ENCODE measurements around the gene ASZ1.

The ASZ1 gene

GRCh38 chr7:117362294-117362888 is 64.9 kb downstream of the ASZ1 start:
- Histone ChIP-seq H3K27me3 (ENCODE audit: control insufficient read depth, insufficient read depth, low read length) (no peaks in the 10 kb centered on the region), H3K4me1 (ENCODE audit: control insufficient read depth, insufficient read depth, low read length) (no peaks in the 10 kb centered on the region), H3K9ac (ENCODE audit: low read length) (no peak overlapping the region), H3K36me3 (ENCODE audit: control insufficient read depth, insufficient read depth, low read length) (no peaks in the 10 kb centered on the region), H3K27ac (ENCODE audit: low read depth, low read length) (no peak overlapping the region), H3K4me3 (ENCODE audit: low read length) (no peak overlapping the region)

DNA sequence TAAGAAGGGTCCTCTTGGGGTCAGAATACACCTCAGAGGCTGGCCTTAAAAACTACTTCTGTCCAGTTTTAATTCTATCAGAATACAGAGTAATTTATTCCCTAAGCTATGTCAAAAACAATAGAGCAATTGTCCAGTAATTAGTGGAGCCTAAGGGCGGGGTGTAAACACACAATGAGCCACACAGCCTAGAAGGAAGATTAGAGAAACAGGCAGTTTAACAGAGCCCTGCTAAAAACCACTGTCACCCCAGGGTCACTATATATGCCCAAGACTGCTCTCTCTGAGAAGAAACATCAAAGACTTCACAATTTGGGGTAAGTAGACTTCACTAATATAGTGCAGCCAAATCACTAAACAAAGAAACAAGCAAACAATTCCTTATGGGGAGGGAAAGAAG is 77.3 kb downstream of the ASZ1 start:
- no peaks in the 10 kb centered on the region for H3K27me3 ChIP-seq (ENCODE audit: control insufficient read depth, insufficient read depth, low read length)
- H3K36me3 ChIP-seq (ENCODE audit: control insufficient read depth, insufficient read depth, low read length): no peaks in the 10 kb centered on the region
- no peak overlapping the region for H3K9ac ChIP-seq (ENCODE audit: low read length)
- no peak overlapping the region for H3K27ac ChIP-seq (ENCODE audit: low read depth, low read length)
- H3K4me1 ChIP-seq (ENCODE audit: control insufficient read depth, insufficient read depth, low read length): no peaks in the 10 kb centered on the region
- H3K4me3 ChIP-seq (ENCODE audit: low read length): no peak overlapping the region

- no peak overlapping the region for H3K9ac ChIP-seq (ENCODE audit: low read length)
- no peaks in the 10 kb centered on the region for H3K36me3 ChIP-seq (ENCODE audit: control insufficient read depth, insufficient read depth, low read length)
- H3K4me1 ChIP-seq (ENCODE audit: control insufficient read depth, insufficient read depth, low read length): no peaks in the 10 kb centered on the region
- no peak overlapping the region for H3K4me3 ChIP-seq (ENCODE audit: low read length)
- no peaks in the 10 kb centered on the region for H3K27me3 ChIP-seq (ENCODE audit: control insufficient read depth, insufficient read depth, low read length)
- H3K27ac ChIP-seq (ENCODE audit: low read depth, low read length): no peak overlapping the region
These were observed 77.7 kb downstream of the ASZ1 start for GRCh38 chr7:117349570-117349969.

DNA sequence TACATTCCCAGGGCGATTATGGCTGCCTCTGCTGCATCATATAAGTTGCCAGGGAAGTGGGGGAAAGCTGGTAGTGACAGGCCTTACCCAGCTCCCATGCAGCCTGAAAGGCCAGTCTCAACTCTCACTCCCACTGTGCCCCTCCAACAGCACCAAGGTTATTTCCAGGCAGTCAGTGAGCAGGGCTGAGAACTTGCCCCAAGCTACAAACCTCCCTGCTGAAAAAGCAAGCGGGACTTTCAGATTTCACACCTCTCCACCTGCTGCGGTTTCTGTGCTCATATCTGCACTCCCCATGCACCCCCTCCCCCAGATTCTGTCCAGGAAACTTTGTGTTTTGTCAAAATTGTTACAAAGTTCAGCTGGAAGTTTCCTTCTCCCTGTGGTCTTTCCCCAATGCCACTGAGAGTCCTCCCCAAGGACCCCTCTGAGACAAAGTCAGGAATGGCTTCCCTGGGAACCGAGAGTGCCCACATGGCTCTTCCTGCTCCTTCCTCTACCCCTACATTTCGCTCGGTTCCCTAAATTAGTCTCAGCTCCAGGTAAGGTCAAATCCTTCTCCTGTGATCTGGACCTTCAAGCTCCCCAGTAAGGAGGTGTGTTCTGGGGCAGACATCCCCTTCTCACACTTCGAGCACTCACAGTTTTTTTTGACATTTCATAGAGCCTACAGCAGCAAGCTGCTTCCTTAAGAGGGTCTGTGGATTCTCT is 79.2 kb downstream of the ASZ1 start:
- no peaks in the 10 kb centered on the region for H3K27me3 ChIP-seq (ENCODE audit: control insufficient read depth, insufficient read depth, low read length)
- no peak overlapping the region for H3K9ac ChIP-seq (ENCODE audit: low read length)
- no peaks in the 10 kb centered on the region for H3K36me3 ChIP-seq (ENCODE audit: control insufficient read depth, insufficient read depth, low read length)
- H3K27ac ChIP-seq (ENCODE audit: low read depth, low read length): no peak overlapping the region
- no peak overlapping the region for H3K4me3 ChIP-seq (ENCODE audit: low read length)
- H3K4me1 ChIP-seq (ENCODE audit: control insufficient read depth, insufficient read depth, low read length): no peaks in the 10 kb centered on the region

GRCh38 chr7:117347480-117347879 is 79.8 kb downstream of the ASZ1 start:
- H3K27ac ChIP-seq (ENCODE audit: low read depth, low read length): no peak overlapping the region
- H3K36me3 ChIP-seq (ENCODE audit: control insufficient read depth, insufficient read depth, low read length): no peaks in the 10 kb centered on the region
- no peak overlapping the region for H3K9ac ChIP-seq (ENCODE audit: low read length)
- no peaks in the 10 kb centered on the region for H3K4me1 ChIP-seq (ENCODE audit: control insufficient read depth, insufficient read depth, low read length)
- no peaks in the 10 kb centered on the region for H3K27me3 ChIP-seq (ENCODE audit: control insufficient read depth, insufficient read depth, low read length)
- no peak overlapping the region for H3K4me3 ChIP-seq (ENCODE audit: low read length)

- H3K4me1 ChIP-seq (ENCODE audit: control insufficient read depth, insufficient read depth, low read length): no peaks in the 10 kb centered on the region
- H3K27me3 ChIP-seq (ENCODE audit: control insufficient read depth, insufficient read depth, low read length): no peaks in the 10 kb centered on the region
- H3K4me3 ChIP-seq (ENCODE audit: low read length): no peak overlapping the region
- H3K36me3 ChIP-seq (ENCODE audit: control insufficient read depth, insufficient read depth, low read length): no peaks in the 10 kb centered on the region
- no peak overlapping the region for H3K27ac ChIP-seq (ENCODE audit: low read depth, low read length)
- H3K9ac ChIP-seq (ENCODE audit: low read length): no peak overlapping the region
These were observed 81.1 kb downstream of the ASZ1 start for GRCh38 chr7:117346161-117346560.

DNA sequence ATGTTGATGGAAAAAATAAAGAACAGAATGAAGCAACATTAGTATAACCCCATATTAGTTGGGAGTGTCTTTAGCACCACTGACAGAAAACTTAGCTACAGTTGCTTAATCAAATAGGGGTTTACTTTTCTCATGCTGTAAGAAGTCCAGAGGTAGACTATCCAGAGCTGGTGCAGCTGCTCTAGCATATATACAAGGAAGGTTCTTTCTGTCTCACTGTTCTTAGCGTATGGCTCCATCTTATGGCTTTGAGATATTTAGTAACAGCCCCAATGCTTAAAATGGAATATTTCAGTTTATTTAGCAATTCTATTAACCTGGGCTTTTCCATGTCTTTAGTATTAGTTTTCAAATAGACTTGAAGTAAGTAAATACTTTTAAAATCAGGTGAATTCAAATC is 89.3 kb downstream of the ASZ1 start:
- Histone ChIP-seq H3K27me3 (ENCODE audit: control insufficient read depth, insufficient read depth, low read length) (no peaks in the 10 kb centered on the region), H3K4me3 (ENCODE audit: low read length) (no peak overlapping the region), H3K27ac (ENCODE audit: low read depth, low read length) (no peak overlapping the region), H3K9ac (ENCODE audit: low read length) (no peak overlapping the region), H3K4me1 (ENCODE audit: control insufficient read depth, insufficient read depth, low read length) (no peaks in the 10 kb centered on the region), H3K36me3 (ENCODE audit: control insufficient read depth, insufficient read depth, low read length) (no peaks in the 10 kb centered on the region)

DNA sequence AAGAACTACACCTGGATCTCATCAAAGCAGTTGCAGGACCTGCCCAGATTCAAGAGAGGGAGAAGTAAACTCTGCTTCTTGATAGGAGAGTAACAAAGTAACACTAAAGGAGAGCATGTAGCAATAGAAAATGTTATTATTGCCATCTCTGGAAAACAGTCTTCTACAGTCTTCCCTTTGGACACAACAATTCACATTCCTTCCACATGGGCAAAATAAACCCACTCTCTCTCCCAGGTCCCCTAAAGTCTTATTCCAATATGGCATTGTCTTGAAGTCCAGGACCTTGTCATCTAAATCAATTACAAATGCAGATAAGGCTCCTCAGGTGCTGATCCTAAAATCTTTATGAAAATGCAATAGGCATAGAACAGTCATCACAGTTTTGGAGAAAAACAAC is 94.1 kb downstream of the ASZ1 start:
- no peaks in the 10 kb centered on the region for H3K4me1 ChIP-seq (ENCODE audit: control insufficient read depth, insufficient read depth, low read length)

DNA sequence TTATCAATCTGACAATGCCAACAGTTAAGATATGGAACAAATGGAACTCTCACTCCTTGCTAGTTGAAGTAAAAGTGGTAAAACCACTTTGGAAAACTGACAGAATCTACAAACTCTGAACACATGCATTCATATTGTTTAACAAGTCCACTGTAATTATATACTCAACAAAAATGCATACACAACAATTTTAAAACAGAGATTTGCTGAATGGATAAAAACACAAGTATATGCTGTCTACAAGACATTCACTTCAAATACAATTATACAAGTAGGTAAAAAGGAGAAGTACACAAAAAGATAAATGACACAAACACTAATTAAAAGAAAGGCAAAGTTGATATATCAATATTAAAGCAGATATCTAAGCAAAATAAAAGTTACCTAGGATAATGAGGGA is 95.3 kb downstream of the ASZ1 start:
- no peaks in the 10 kb centered on the region for H3K4me1 ChIP-seq (ENCODE audit: control insufficient read depth, insufficient read depth, low read length)
- H3K36me3 ChIP-seq (ENCODE audit: control insufficient read depth, insufficient read depth, low read length): no peaks in the 10 kb centered on the region
- no peak overlapping the region for H3K4me3 ChIP-seq (ENCODE audit: low read length)
- H3K27ac ChIP-seq (ENCODE audit: low read depth, low read length): no peak overlapping the region
- H3K27me3 ChIP-seq (ENCODE audit: control insufficient read depth, insufficient read depth, low read length): no peaks in the 10 kb centered on the region
- H3K9ac ChIP-seq (ENCODE audit: low read length): no peak overlapping the region

More for the DNA sequence above, 94.1 kb downstream of the ASZ1 start:
- no peaks in the 10 kb centered on the region for H3K27me3 ChIP-seq (ENCODE audit: control insufficient read depth, insufficient read depth, low read length)
- no peak overlapping the region for H3K9ac ChIP-seq (ENCODE audit: low read length)
- H3K27ac ChIP-seq (ENCODE audit: low read depth, low read length): no peak overlapping the region
- H3K4me3 ChIP-seq (ENCODE audit: low read length): no peak overlapping the region
- H3K36me3 ChIP-seq (ENCODE audit: control insufficient read depth, insufficient read depth, low read length): no peaks in the 10 kb centered on the region

GRCh38 chr7:117325836-117326235 is 101.5 kb downstream of the ASZ1 start:
- Histone ChIP-seq H3K4me1 (ENCODE audit: control insufficient read depth, insufficient read depth, low read length) (no peaks in the 10 kb centered on the region), H3K27ac (ENCODE audit: low read depth, low read length) (no peak overlapping the region), H3K9ac (ENCODE audit: low read length) (no peak overlapping the region), H3K27me3 (ENCODE audit: control insufficient read depth, insufficient read depth, low read length) (peaks cover 14% of the 10 kb centered on the region), H3K36me3 (ENCODE audit: control insufficient read depth, insufficient read depth, low read length) (no peaks in the 10 kb centered on the region), H3K4me3 (ENCODE audit: low read length) (no peak overlapping the region)

DNA sequence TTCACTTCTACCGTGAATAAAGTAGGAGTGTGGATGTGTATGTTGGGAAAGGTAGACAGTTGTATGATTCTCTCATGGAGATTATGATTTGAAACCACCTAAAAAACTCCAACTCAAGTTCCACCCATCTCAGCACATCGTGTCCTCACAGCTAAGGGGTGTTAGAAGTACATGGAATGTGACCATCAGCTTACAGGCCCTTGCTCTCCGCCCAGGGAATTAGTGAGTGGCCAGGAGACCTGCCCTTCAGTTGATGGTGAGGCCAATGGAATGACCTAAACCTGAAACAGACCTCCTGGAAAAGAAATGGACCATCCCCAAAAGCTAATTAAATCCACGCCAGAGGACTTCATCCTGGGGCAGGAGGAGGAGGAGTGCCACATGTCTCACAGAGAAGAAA is 102.3 kb downstream of the ASZ1 start:
- peak overlapping the region; percentile 59 for H3K4me3 ChIP-seq (ENCODE audit: low read length)
- H3K27ac ChIP-seq (ENCODE audit: low read depth, low read length): no peak overlapping the region
- H3K27me3 ChIP-seq (ENCODE audit: control insufficient read depth, insufficient read depth, low read length): peaks cover 14% of the 10 kb centered on the region
- H3K9ac ChIP-seq (ENCODE audit: low read length): no peak overlapping the region
- H3K4me1 ChIP-seq (ENCODE audit: control insufficient read depth, insufficient read depth, low read length): no peaks in the 10 kb centered on the region
- H3K36me3 ChIP-seq (ENCODE audit: control insufficient read depth, insufficient read depth, low read length): no peaks in the 10 kb centered on the region

GRCh38 chr7:117323851-117324711 is 103.2 kb downstream of the ASZ1 start:
- no peaks in the 10 kb centered on the region for H3K4me1 ChIP-seq (ENCODE audit: control insufficient read depth, insufficient read depth, low read length)
- H3K9ac ChIP-seq (ENCODE audit: low read length): no peak overlapping the region
- no peak overlapping the region for H3K27ac ChIP-seq (ENCODE audit: low read depth, low read length)
- H3K27me3 ChIP-seq (ENCODE audit: control insufficient read depth, insufficient read depth, low read length): peaks cover 14% of the 10 kb centered on the region
- H3K4me3 ChIP-seq (ENCODE audit: low read length): peak overlapping the region; percentile 59
- H3K36me3 ChIP-seq (ENCODE audit: control insufficient read depth, insufficient read depth, low read length): no peaks in the 10 kb centered on the region

All from rectal smooth muscle tissue (tissue), 1 donor.